ENCODE measurements around the gene PSMB8. TPM values are rescaled to one million over a fixed set of nuclear protein-coding genes. Genes with fewer than 3 reads are reported as not detected.

The PSMB8 gene
- total and polyA plus RNA-seq, 12 donors = 49.2 to 195 (median 88.1) TPM

DNA sequence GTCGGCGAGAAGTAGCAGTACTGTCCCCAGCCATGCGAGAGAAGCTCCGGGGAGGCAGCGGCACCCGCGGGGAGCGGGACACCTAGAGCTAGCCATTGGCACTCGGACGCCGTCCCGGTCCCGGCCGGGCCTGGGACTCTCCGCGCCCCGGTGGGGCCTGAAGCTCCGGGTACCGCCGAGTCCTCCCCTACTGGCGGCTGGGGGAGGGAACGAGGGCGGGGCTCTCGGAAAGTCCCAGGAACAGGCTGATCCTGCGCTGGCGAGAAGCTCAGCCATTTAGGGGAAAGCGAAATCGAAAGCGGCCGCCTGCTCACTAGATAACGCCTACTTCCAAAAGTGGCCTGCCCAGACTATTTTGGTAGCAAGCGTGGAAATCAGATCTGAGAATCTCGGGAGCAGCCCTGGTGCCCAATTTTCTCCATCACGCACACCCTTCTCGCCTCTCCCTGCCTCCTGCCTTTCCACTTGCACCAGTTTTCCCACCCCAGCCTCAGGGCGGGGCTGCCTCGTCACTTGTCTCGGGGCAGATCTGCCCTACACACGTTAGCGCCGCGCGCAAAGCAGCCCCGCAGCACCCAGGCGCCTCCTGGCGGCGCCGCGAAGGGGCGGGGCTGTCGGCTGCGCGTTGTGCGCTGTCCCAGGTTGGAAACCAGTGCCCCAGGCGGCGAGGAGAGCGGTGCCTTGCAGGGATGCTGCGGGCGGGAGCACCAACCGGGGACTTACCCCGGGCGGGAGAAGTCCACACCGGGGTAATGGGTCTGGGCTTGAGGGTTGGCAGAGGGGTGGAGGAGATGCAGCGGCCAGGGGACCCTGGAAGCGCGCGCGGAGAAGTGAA is 9.9 kb upstream of the PSMB8 start, which contains the start of the genes PSMB9 and TAP1:
Gene PSMB9, plus strand, starts transcription at position 652 of the 835 bp plus-strand sequence. Its CDS starts 38 bp downstream, at position 690.
Gene TAP1, minus strand, starts transcription at position 164 of the 835 bp plus-strand sequence. Its CDS starts 68 bp downstream, at position 96.
- Histone ChIP-seq H3K27me3 (no peaks in the 10 kb centered on the region), H3K4me1 (replicated peaks in 1 of 2) (peaks cover 14 to 23% of the 10 kb centered on the region in 2 donors), H3K9me3 (replicated peaks in 1 of 3) (no peaks in the 10 kb centered on the region), H3K27ac (peak within 1 kb of the TSS; percentile 91 to 98 (median 96)), H3K4me3 (peak within 1 kb of the TSS; percentile 69 to 92 (median 76)), H3K36me3 (replicated peaks in 1 of 2) (peaks cover 0 to 41% of the 10 kb centered on the region in 2 donors)
- peak; percentile 92 to 98 (median 95) for DNase-seq
- WGBS, 4 donors = 0 to 1% (median 0%) methylated on average over 26 to 68 of the region's 68 CpGs
- intact Hi-C loops (cut with DNase I) = no loop called here
- peak; percentile 80 to 84 for TF ChIP-seq POLR2A (IDR thresholded peaks at IDR 0.05)
- TF ChIP-seq CTCF (IDR thresholded peaks at IDR 0.05) = peak; percentile 50 to 88 (median 78)

DNA sequence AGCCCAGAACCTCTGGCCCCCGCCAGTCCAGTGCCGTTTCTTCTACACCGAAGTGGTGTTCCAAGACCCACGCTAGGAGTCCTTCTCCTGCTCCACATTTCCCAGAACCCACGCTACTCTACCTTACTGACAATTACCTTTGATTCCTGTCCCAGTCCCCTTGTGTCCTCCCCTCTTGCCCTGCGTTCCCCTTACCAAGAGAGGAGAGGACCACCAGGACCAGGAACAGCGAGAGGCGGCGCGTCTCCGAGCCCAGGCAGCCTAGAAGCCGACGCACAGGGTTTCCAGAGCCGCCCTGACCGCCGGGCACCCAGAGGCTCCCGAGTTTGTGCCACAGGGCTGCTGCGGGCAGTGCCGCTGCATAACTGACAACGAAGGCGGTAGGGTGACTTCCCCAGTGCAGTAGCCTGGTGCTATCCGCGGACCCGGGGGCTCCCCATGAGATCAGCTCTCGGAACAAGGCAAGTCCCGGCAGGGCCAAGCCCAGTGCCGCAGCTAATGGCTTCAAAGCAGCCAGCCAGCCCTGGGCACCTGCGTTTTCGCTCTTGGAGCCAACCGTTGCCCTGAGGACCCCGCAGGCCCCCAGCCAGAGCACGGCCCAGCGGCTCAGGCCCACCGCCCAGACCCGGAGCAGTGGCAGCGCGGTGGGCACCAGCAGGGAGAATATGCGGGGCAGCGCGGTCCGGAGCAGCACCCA is 9.1 kb upstream of the PSMB8 start:
- peak overlapping the region; percentile 69 to 92 (median 76) for H3K4me3 ChIP-seq
- peaks cover 0 to 42% of the 10 kb centered on the region in 2 donors for H3K36me3 ChIP-seq (replicated peaks in 1 of 2)
- intact Hi-C loops (cut with DNase I) = no loop called here
- TF ChIP-seq POLR2A (IDR thresholded peaks at IDR 0.05) (peak in 1 of 2 donors; percentile 14), CTCF (IDR thresholded peaks at IDR 0.05) (no peak)
- no peaks in the 10 kb centered on the region for H3K9me3 ChIP-seq (replicated peaks in 1 of 3)
- H3K27ac ChIP-seq = peak overlapping the region; percentile 91 to 98 (median 96)
- H3K4me1 ChIP-seq (replicated peaks in 1 of 2) = peaks cover 14 to 23% of the 10 kb centered on the region in 2 donors
- DNase-seq = peak; percentile 55 to 76 (median 63)
- WGBS, 4 donors = 1% methylated on average over 17 to 41 of the region's 41 CpGs
- no peaks in the 10 kb centered on the region for H3K27me3 ChIP-seq

- peak in 5 of 7 donors; percentile 49 to 61 (median 58) for DNase-seq
- no peak for TF ChIP-seq POLR2A (IDR thresholded peaks at IDR 0.05)
- TF ChIP-seq CTCF (IDR thresholded peaks at IDR 0.05) = no peak
- H3K4me1 ChIP-seq (replicated peaks in 1 of 2) = peaks cover 14 to 23% of the 10 kb centered on the region in 2 donors
- no peaks in the 10 kb centered on the region for H3K9me3 ChIP-seq (replicated peaks in 1 of 3)
- H3K27me3 ChIP-seq = no peaks in the 10 kb centered on the region
- intact Hi-C loops (cut with DNase I) = no loop called here
- peak overlapping the region; percentile 91 to 98 (median 96) for H3K27ac ChIP-seq
- H3K4me3 ChIP-seq = peak overlapping the region in 3 of 4 donors; percentile 71 to 92 (median 80)
- peaks cover 0 to 44% of the 10 kb centered on the region in 2 donors for H3K36me3 ChIP-seq (replicated peaks in 1 of 2)
- WGBS, 4 donors = 44 to 61% (median 46%) methylated on average over 18 to 23 of the region's 23 CpGs
These were observed 8.4 kb upstream of the PSMB8 start for GRCh38 chr6:32852018-32852843.

All from adrenal gland (tissue), 12 donors.